Hepatocyte (in vitro differentiated cells): ENCODE results near the gene BAZ2A. TPM values are rescaled to one million over a fixed set of nuclear protein-coding genes. Genes with fewer than 3 reads are reported as not detected.

ENCODE experiments used
- DNase-seq: peaks from one replicate; pipeline ENCODE4 v3.0.0-alpha.2; 2016; ENCODE audit warnings: low spot score
- H2AFZ ChIP-seq: fragments of 200-600 bp; sonication (generic); 2 replicates; pipeline ENCODE4 v1.6.0; 2016; ENCODE audit warnings: antibody characterized with exemption, mild to moderate bottlenecking
- H3K27ac ChIP-seq: fragments of 200-600 bp; sonication (generic); 2 replicates; pipeline ENCODE4 v1.5.1; 2016; ENCODE audit warnings: mild to moderate bottlenecking
- H3K27me3 ChIP-seq: fragments of 200-600 bp; sonication (generic); 2 replicates; pipeline ENCODE4 v1.6.1; 2016
- H3K36me3 ChIP-seq: fragments of 200-600 bp; sonication (generic); replicated peaks from 2 replicates; pipeline ENCODE4 v1.5.1; 2016; ENCODE audit warnings: low read depth; ENCODE audit not compliant: insufficient read depth
- H3K4me1 ChIP-seq: fragments of 200-600 bp; sonication (generic); 2 replicates; pipeline ENCODE4 v1.5.1; 2016; ENCODE audit warnings: mild to moderate bottlenecking, moderate library complexity; ENCODE audit not compliant: insufficient read depth
- H3K4me2 ChIP-seq: fragments of 200-600 bp; sonication (generic); 2 replicates; pipeline ENCODE4 v1.6.0; 2016
- H3K4me3 ChIP-seq: fragments of 200-600 bp; sonication (generic); 2 replicates; pipeline ENCODE4 v1.5.1; 2016; ENCODE audit warnings: mild to moderate bottlenecking
- H3K79me2 ChIP-seq: fragments of 200-600 bp; sonication (generic); 2 replicates; pipeline ENCODE4 v1.6.0; 2017; ENCODE audit warnings: mild to moderate bottlenecking
- H3K9me2 ChIP-seq: fragments of 200-600 bp; sonication (generic); replicated peaks from 2 replicates; pipeline ENCODE4 v1.6.0; 2017; ENCODE audit warnings: mild to moderate bottlenecking; ENCODE audit not compliant: insufficient read depth
- H3K9me3 ChIP-seq: fragments of 200-600 bp; sonication (generic); 2 replicates; pipeline ENCODE4 v1.5.1; 2016; ENCODE audit warnings: low read depth, mild to moderate bottlenecking
- H4K20me1 ChIP-seq: fragments of 200-600 bp; sonication (generic); 2 replicates; pipeline ENCODE4 v1.6.0; 2016; ENCODE audit warnings: mild to moderate bottlenecking; ENCODE audit not compliant: insufficient read depth, poor library complexity, severe bottlenecking
- CTCF ChIP-seq: fragments of 200-600 bp; sonication (generic); IDR thresholded peaks from 2 replicates; pipeline ENCODE4 v1.5.1; 2016; ENCODE audit warnings: antibody characterized with exemption, mild to moderate bottlenecking; ENCODE audit not compliant: poor library complexity
- EZH2 ChIP-seq: fragments of 200-600 bp; sonication (generic); IDR thresholded peaks from 2 replicates; pipeline ENCODE4 v1.6.1; 2016; ENCODE audit warnings: antibody characterized with exemption, mild to moderate bottlenecking, borderline replicate concordance
- EZH2phosphoT487 ChIP-seq: fragments of 200-600 bp; sonication (generic); IDR thresholded peaks from one replicate; pipeline ENCODE4 v1.6.1; 2018; ENCODE audit warnings: antibody characterized with exemption, mild to moderate bottlenecking, low read depth, moderate library complexity; ENCODE audit not compliant: unreplicated experiment, severe bottlenecking
- WGBS: methylation state at CpG from one replicate; pipeline ENCODE4 v1.1.6; 2016; ENCODE audit warnings: low lambda C conversion rate; ENCODE audit errors: missing lambda C conversion rate; 5-methylcytosine and 5-hydroxymethylcytosine counted together
- polyA plus RNA-seq: library from polyadenylated mRNA; unstranded; fragments of >200 nt; fragmentation: Nextera tagmentation; extraction: Ambion mirVana; gene quantifications from 2 replicates; pipeline ENCODE4 v1.2.1, GENCODE V29; 2016
- total RNA-seq: library from RNA; depleted of rRNA; stranded (reverse); fragments of >200 nt; gene quantifications from 2 replicates; pipeline ENCODE4 v1.2.3, GENCODE V29; 2014

The BAZ2A gene
- total and polyA plus RNA-seq, 2 experiments from 2014 or later = 27.9 to 33.1 TPM

GRCh38 chr12:56616925-56617324 lies 13.2 kb downstream of the BAZ2A start:
- H3K79me2 ChIP-seq = peaks cover 65% of the 10 kb centered on the region
- no peak overlapping the region for H3K27ac ChIP-seq
- TF ChIP-seq EZH2phosphoT487 = no peak
- TF ChIP-seq CTCF = no peak
- TF ChIP-seq EZH2 = no peak
- H3K4me2 ChIP-seq = no peak overlapping the region
- no peaks in the 10 kb centered on the region for H3K4me1 ChIP-seq
- no peaks in the 10 kb centered on the region for H3K27me3 ChIP-seq
- H2AFZ ChIP-seq = no peak overlapping the region
- no peaks in the 10 kb centered on the region for H3K9me2 ChIP-seq
- H4K20me1 ChIP-seq = peaks cover 61% of the 10 kb centered on the region
- no peak overlapping the region for H3K4me3 ChIP-seq
- no peaks in the 10 kb centered on the region for H3K36me3 ChIP-seq
- no peaks in the 10 kb centered on the region for H3K9me3 ChIP-seq
- DNase-seq = no peak

DNA sequence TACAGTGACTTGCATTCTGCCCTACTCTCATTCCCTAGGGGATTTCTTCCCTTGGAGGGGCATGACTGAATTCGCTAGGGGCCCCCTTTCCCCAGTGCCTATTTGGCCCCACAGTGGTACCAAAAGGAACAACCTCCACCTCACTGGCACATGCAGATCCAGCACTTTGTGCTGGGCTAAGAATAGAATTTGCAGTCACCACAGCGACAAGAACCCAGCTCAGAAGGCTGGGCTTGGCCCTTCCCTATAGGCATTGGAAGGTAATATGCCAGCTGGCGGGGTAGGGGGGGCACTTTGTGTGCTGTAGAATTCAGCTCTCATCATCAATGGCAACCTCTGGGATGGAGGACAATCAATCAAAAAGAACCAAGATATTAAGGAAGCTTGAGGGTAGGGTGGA lies 13.9 kb downstream of the BAZ2A start:
- no peaks in the 10 kb centered on the region for H3K4me1 ChIP-seq
- no peaks in the 10 kb centered on the region for H3K9me2 ChIP-seq
- peaks cover 5% of the 10 kb centered on the region for H3K36me3 ChIP-seq
- DNase-seq = no peak
- no peak overlapping the region for H3K4me3 ChIP-seq
- no peaks in the 10 kb centered on the region for H3K27me3 ChIP-seq
- peaks cover 54% of the 10 kb centered on the region for H4K20me1 ChIP-seq
- TF ChIP-seq EZH2 (no peak), CTCF (no peak), EZH2phosphoT487 (no peak)
- no peak overlapping the region for H3K27ac ChIP-seq
- no peaks in the 10 kb centered on the region for H3K9me3 ChIP-seq
- no peak overlapping the region for H2AFZ ChIP-seq
- 94% methylated on average over 3 of the region's 3 CpGs for WGBS
- peaks cover 58% of the 10 kb centered on the region for H3K79me2 ChIP-seq
- no peak overlapping the region for H3K4me2 ChIP-seq

GRCh38 chr12:56614627-56615026 lies 15.5 kb downstream of the BAZ2A start:
- H3K4me3 ChIP-seq = no peak overlapping the region
- 95% methylated on average over 8 of the region's 8 CpGs for WGBS
- no peaks in the 10 kb centered on the region for H3K9me3 ChIP-seq
- H4K20me1 ChIP-seq = peaks cover 38% of the 10 kb centered on the region
- no peak overlapping the region for H2AFZ ChIP-seq
- H3K79me2 ChIP-seq = peaks cover 42% of the 10 kb centered on the region
- no peaks in the 10 kb centered on the region for H3K27me3 ChIP-seq
- H3K27ac ChIP-seq = no peak overlapping the region
- H3K9me2 ChIP-seq = no peaks in the 10 kb centered on the region
- H3K4me1 ChIP-seq = no peaks in the 10 kb centered on the region
- no peak for DNase-seq
- no peak overlapping the region for H3K4me2 ChIP-seq
- TF ChIP-seq CTCF (no peak), EZH2phosphoT487 (no peak), EZH2 (no peak)
- peaks cover 6% of the 10 kb centered on the region for H3K36me3 ChIP-seq

GRCh38 chr12:56604355-56604754 lies 25.8 kb downstream of the BAZ2A start:
- Histone ChIP-seq H3K9me2 (no peaks in the 10 kb centered on the region), H3K79me2 (no peaks in the 10 kb centered on the region), H3K4me3 (no peak overlapping the region), H3K4me1 (no peaks in the 10 kb centered on the region), H3K4me2 (no peak overlapping the region), H4K20me1 (no peaks in the 10 kb centered on the region), H3K27me3 (no peaks in the 10 kb centered on the region), H3K36me3 (peaks cover 3% of the 10 kb centered on the region), H3K9me3 (no peaks in the 10 kb centered on the region), H3K27ac (no peak overlapping the region), H2AFZ (no peak overlapping the region)
- no peak for TF ChIP-seq EZH2phosphoT487
- TF ChIP-seq CTCF = no peak
- no peak for TF ChIP-seq EZH2
- WGBS = 100% methylated on average over 3 of the region's 3 CpGs
- DNase-seq = no peak
